Activated CD8-positive, alpha-beta memory T cell treated with anti-CD3 and anti-CD28 coated beads for 4 hours (primary cell): Measurements from ENCODE around the gene MEGF6.

Experiments used
- DNase-seq, 2 donors: peaks; one replicate each; pipeline ENCODE4 v3.0.0-alpha.2; 2020; ENCODE audit warnings: low read depth in 2 of 2

The MEGF6 gene

DNA sequence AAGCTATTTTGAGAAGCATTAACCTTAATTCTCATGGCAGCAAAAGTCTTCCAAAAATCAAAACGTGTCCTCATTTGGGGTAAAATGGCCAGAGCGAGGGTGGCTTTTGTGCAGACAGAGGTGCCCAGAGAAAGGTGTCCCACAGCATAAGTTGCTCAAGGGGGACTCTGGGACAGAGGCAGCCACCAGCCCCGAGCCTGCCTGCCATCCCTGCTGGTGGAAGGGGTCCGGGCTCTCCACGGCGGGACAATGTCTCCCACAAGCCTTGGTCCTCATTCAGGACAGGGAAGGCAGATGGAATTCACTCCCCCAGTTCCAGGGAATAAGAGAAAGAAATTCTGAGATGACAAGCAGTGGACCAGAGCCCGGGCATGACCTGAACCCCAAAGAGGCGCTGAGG lies 169.4 kb downstream of the MEGF6 start:
- DNase-seq: no peak

DNA sequence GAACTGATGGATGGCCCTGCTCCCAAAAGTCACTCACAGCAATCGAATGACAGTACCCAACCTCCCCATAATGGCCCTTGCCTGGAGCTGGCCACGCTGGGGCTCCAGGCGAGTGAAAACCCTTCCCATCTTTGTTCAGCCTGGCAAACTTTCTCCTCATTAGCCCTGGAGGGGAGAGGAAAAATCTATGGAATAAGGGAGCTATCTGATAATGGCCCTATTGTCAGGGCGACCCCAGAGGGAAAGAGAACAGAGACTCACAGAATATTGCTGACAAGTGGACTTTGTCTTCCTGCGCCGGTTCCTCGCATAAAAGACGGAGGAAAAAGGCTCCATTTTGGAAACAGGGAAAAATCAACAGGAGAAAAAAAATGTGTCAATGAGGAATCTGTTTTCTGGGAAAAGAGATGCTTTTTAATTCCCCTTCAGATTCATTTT lies 169.9 kb downstream of the MEGF6 start:
- DNase-seq: no peak

DNA sequence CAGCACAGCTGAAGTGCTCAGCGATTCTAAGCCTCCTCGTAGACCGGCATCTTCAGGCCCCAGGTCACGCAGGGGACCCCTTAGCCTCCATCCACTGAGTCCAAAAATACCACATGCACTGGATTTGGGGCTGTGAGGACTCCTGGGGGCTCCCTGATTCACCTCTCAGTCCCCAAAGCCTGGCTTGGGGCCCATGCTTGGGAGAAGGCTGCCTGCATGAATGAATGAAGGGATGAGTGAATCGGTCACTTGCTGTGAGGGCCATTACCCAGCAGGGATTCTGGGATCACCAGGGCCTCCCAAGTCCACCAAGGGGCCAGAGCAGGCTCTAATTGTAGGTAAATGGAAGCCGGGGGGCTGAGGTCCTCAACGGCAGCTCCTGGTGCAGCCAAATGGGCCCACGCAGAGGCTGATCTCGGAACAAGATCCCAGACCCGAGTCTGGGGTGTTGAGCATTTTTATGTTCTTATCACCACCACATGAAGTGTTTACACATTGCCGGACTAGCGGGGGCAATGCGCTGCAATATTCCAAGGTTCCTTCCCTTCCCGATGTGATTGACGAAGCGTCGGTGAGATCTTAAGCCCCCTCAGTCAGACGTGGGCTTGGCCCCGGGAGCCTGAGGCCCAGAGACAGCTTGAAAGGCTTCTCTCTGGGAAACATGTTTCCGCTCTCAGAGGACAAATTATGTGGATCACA lies 170.4 kb downstream of the MEGF6 start:
- no peak for DNase-seq

DNA sequence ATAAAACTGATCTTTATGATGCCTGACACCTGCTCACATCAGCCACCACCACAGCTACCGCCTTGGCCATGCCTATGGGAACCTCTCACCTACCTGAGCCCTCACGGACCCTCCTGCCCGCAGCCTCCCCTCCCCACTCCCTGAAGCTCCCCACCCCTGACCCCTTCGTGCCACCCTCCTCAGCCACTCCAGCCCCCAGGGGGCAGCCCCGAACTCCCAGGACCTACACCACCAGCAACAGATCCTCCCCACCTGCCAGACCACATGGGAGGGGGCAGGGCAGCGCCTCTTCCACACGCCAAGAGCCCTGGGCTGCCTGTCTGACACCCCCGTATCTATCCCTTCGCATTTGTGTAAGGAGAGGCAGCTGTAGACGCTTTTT lies 171.0 kb downstream of the MEGF6 start:
- DNase-seq: no peak
